SK-N-SH (cell line): ENCODE results near the gene PRRX2. TPM values are rescaled to one million over a fixed set of nuclear protein-coding genes. Genes with fewer than 3 reads are reported as not detected.

ENCODE experiments used
- CTCF ChIA-PET: fragments of 300-600, 350-600 bp; formaldehyde crosslinking; extraction: SDS; loops from one replicate; lab custom pipeline; 2021; lab: Yijun Ruan, JAX
- POLR2A ChIA-PET: fragments of 350-600 bp; sonication (Branson Sonifier 250); formaldehyde crosslinking; extraction: SDS; loops from one replicate; lab custom pipeline; 2020; ENCODE audit warnings: antibody characterized with exemption, inconsistent platforms; lab: Yijun Ruan, JAX
- DNase-seq: peaks from one replicate; pipeline ENCODE4 v3.0.0; 2012
- H2AFZ ChIP-seq: fragments of 200-600 bp; sonication (generic); 2 replicates; pipeline ENCODE4 v1.8.1; 2016; ENCODE audit warnings: antibody characterized with exemption, mild to moderate bottlenecking, low read depth
- H3F3A ChIP-seq: fragments of 200-600 bp; sonication (generic); replicated peaks from 2 replicates; pipeline ENCODE3; 2016; ENCODE audit warnings: antibody characterized with exemption, mild to moderate bottlenecking; ENCODE audit not compliant: insufficient read depth
- H3K27ac ChIP-seq, 2 experiments: fragments of 200-500 bp in 1 of 2; fragments of 200-600 bp in 1 of 2; sonication (Bioruptor generic) in 1 of 2; sonication (generic), shearing (Covaris generic) in 1 of 2; 2 replicates each; pipeline versions ENCODE4 v1.5.1 to v1.6.1; 2014 to 2016; ENCODE audit warnings: low read depth in 2 of 2, inconsistent platforms in 1 of 2, low read length in 1 of 2, mild to moderate bottlenecking in 1 of 2, mixed read lengths in 1 of 2
- H3K27me3 ChIP-seq: fragments of 200-600 bp; sonication (generic), shearing (Covaris generic); 2 replicates; pipeline ENCODE4 v1.6.1; 2016; ENCODE audit warnings: mixed run types; ENCODE audit not compliant: insufficient read depth
- H3K36me3 ChIP-seq, 2 experiments: fragments of 200-500 bp in 1 of 2; fragments of 200-600 bp in 1 of 2; sonication (Bioruptor generic) in 1 of 2; sonication (generic) in 1 of 2; replicated peaks in 1 of 2; 2 replicates each; pipeline versions ENCODE3 to v1.5.1; 2014 to 2016; ENCODE audit warnings: low read length in 1 of 2, mild to moderate bottlenecking in 1 of 2; ENCODE audit not compliant: insufficient read depth in 2 of 2, control insufficient read depth in 1 of 2
- H3K4me1 ChIP-seq, 2 experiments: fragments of 200-500 bp in 1 of 2; fragments of 200-600 bp in 1 of 2; sonication (Bioruptor generic) in 1 of 2; sonication (generic), shearing (Covaris generic) in 1 of 2; 2 replicates each; pipeline versions ENCODE4 v1.5.1 to v1.6.1; 2014 to 2016; ENCODE audit warnings: low read depth in 1 of 2, low read length in 1 of 2, mixed run types in 1 of 2; ENCODE audit not compliant: insufficient read depth in 2 of 2, control insufficient read depth in 1 of 2
- H3K4me2 ChIP-seq: fragments of 200-600 bp; sonication (generic), shearing (Covaris generic); 2 replicates; pipeline ENCODE4 v1.6.1; 2017; ENCODE audit warnings: mixed run types
- H3K4me3 ChIP-seq, 2 experiments: fragments of 200-500 bp in 1 of 2; fragments of 200-600 bp in 1 of 2; sonication (Bioruptor generic) in 1 of 2; sonication (generic), shearing (Covaris generic) in 1 of 2; 2 replicates each; pipeline versions ENCODE4 v1.5.1 to v1.8.1; 2014 to 2016; ENCODE audit warnings: low read depth in 2 of 2, inconsistent platforms in 1 of 2, low read length in 1 of 2, mild to moderate bottlenecking in 1 of 2, mixed read lengths in 1 of 2, moderate library complexity in 1 of 2
- H3K79me2 ChIP-seq: fragments of 200-600 bp; sonication (generic); 2 replicates; pipeline ENCODE4 v1.8.1; 2017; ENCODE audit warnings: mild to moderate bottlenecking; ENCODE audit not compliant: insufficient read depth
- H3K9ac ChIP-seq: fragments of 200-600 bp; sonication (generic); 2 replicates; pipeline ENCODE4 v1.6.1; 2017; ENCODE audit warnings: mixed run types
- H3K9me2 ChIP-seq: fragments of 200-600 bp; sonication (generic); 2 replicates; pipeline ENCODE4 v1.6.1; 2017; ENCODE audit warnings: mixed run types
- H3K9me3 ChIP-seq: fragments of 200-600 bp; sonication (generic); 2 replicates; pipeline ENCODE4 v1.6.1; 2017; ENCODE audit warnings: mixed run types, mild to moderate bottlenecking, moderate library complexity
- H4K20me1 ChIP-seq: fragments of 200-600 bp; sonication (generic); 2 replicates; pipeline ENCODE4 v1.6.1; 2017; ENCODE audit warnings: mild to moderate bottlenecking, mixed run types; ENCODE audit not compliant: insufficient read depth
- FOSL2 ChIP-seq: IDR thresholded peaks from 2 replicates; pipeline ENCODE4 v1.4.0; 2012; ENCODE audit warnings: low read depth, mild to moderate bottlenecking, moderate library complexity, borderline replicate concordance
- FOXJ3 ChIP-seq: sonication (generic); formaldehyde crosslinking; IDR thresholded peaks from 2 replicates; pipeline ENCODE4 v1.5.1; 2020; ENCODE audit warnings: mild to moderate bottlenecking, missing genetic modification reagents
- FOXM1 ChIP-seq: IDR thresholded peaks from 2 replicates; pipeline ENCODE4 v1.4.0; 2012; ENCODE audit warnings: low read depth, mild to moderate bottlenecking
- NRF1 ChIP-seq: IDR thresholded peaks from 2 replicates; pipeline ENCODE4 v1.6.1; 2012; ENCODE audit warnings: low read depth, mild to moderate bottlenecking, low read length
- RAD21 ChIP-seq: IDR thresholded peaks from 2 replicates; pipeline ENCODE4 v1.6.1; 2012; ENCODE audit warnings: mild to moderate bottlenecking, low read length
- RFX5 ChIP-seq: IDR thresholded peaks from 2 replicates; pipeline ENCODE4 v1.6.1; 2012; ENCODE audit warnings: mild to moderate bottlenecking, improper control_type of control experiment, low read length
- TAF1 ChIP-seq: IDR thresholded peaks from 2 replicates; pipeline ENCODE4 v1.6.1; 2012; ENCODE audit warnings: low read depth, mild to moderate bottlenecking, low read length, moderate library complexity, borderline replicate concordance
- TCF12 ChIP-seq: IDR thresholded peaks from 2 replicates; pipeline ENCODE4 v1.4.0; 2012
- USF2 ChIP-seq: fragments of 150-350 bp; IDR thresholded peaks from 2 replicates; pipeline ENCODE4 v1.6.1; 2017; ENCODE audit warnings: antibody characterized with exemption, low read length, low read depth, borderline replicate concordance
- WGBS: methylation state at CpG from one replicate; pipeline ENCODE4 v1.1.6; 2017; ENCODE audit warnings: low lambda C conversion rate; 5-methylcytosine and 5-hydroxymethylcytosine counted together
- polyA plus RNA-seq, 3 experiments: library from polyadenylated mRNA; depleted of rRNA; stranded (reverse); fragments of >200 nt; gene quantifications; 2 replicates each; pipeline ENCODE4 v1.2.3, GENCODE V29; 2012
- TF ChIP-seq, protein P1 (sequence below): fragments of 150-350 bp; IDR thresholded peaks from 2 replicates; pipeline ENCODE4 v1.6.1; 2016; ENCODE audit warnings: mild to moderate bottlenecking, low read depth, low read length
- TF ChIP-seq, protein P2 (sequence below): IDR thresholded peaks from 2 replicates; pipeline ENCODE4 v1.4.0; 2012; ENCODE audit warnings: low read depth, borderline replicate concordance
- TF ChIP-seq, protein P3 (sequence below): IDR thresholded peaks from 2 replicates; pipeline ENCODE4 v1.4.0; 2012; ENCODE audit warnings: low read depth
- TF ChIP-seq, protein P4 (sequence below): fragments of 200-600 bp; sonication (generic); IDR thresholded peaks from 2 replicates; pipeline ENCODE4 v1.6.1; 2017; ENCODE audit warnings: antibody characterized with exemption, mild to moderate bottlenecking, moderate library complexity

The PRRX2 gene
- polyA plus RNA-seq, 1 of the 3 experiments (the other 2 are of a cell fraction), result 0.84 TPM

DNA sequence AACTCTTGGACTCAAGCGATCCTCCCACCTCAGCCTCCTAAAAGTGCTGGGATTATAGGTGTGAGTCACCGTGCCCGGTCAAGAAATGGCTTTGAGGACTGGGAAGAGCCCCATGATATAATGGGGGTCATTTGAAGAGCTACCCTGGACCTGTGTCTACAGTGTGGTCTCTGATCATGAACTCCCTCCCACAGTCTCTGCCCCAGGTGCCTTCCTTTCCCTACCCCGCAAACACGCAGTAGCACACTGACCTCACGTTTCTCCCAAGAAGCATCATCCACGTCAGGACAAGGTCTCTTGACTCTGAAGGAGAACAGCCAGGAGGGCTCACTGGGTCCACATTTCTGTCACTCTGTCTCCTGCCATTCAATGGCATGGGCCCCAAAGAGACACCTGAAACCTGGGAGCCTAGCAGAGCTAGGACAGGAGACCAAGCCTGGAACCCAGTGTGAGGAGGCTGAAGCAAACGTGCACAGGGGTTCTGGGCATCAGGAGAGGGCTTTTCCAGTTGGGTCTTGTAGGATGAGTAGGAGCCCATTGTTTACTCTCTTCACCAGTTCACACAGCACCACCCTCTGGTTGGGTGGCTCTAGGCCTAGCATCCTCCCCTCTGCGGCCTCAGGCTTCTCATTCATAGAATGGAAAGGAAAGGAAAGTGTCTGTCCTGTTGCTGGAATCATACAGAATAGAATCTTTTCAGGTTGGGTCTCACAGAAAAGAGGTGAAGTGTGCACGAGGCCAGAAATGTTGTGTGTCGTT is 23.0 kb downstream of the PRRX2 start:
- POLR2A ChIA-PET, result no interaction called here
- DNase-seq, result no peak

More for the DNA sequence above, 23.0 kb downstream of the PRRX2 start:
- no peaks in the 10 kb centered on the region for H3K4me1 ChIP-seq
- H3K27me3 ChIP-seq, result no peaks in the 10 kb centered on the region
- no peak overlapping the region for H3K4me3 ChIP-seq
- H3K79me2 ChIP-seq, result no peaks in the 10 kb centered on the region
- WGBS, result 89% methylated on average over 8 of the region's 11 CpGs
- no peak overlapping the region for H3K9ac ChIP-seq
- no peaks in the 10 kb centered on the region for H3K36me3 ChIP-seq
- no peaks in the 10 kb centered on the region for H3F3A ChIP-seq
- no peaks in the 10 kb centered on the region for H3K9me3 ChIP-seq
- H4K20me1 ChIP-seq, result no peaks in the 10 kb centered on the region
- TF ChIP-seq RAD21, result no peak
- no peak for TF ChIP-seq TCF12
- no peak for TF ChIP-seq RFX5
- TF ChIP-seq, protein P1, sequence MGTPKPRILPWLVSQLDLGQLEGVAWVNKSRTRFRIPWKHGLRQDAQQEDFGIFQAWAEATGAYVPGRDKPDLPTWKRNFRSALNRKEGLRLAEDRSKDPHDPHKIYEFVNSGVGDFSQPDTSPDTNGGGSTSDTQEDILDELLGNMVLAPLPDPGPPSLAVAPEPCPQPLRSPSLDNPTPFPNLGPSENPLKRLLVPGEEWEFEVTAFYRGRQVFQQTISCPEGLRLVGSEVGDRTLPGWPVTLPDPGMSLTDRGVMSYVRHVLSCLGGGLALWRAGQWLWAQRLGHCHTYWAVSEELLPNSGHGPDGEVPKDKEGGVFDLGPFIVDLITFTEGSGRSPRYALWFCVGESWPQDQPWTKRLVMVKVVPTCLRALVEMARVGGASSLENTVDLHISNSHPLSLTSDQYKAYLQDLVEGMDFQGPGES, result no peak
- TF ChIP-seq, protein P2, sequence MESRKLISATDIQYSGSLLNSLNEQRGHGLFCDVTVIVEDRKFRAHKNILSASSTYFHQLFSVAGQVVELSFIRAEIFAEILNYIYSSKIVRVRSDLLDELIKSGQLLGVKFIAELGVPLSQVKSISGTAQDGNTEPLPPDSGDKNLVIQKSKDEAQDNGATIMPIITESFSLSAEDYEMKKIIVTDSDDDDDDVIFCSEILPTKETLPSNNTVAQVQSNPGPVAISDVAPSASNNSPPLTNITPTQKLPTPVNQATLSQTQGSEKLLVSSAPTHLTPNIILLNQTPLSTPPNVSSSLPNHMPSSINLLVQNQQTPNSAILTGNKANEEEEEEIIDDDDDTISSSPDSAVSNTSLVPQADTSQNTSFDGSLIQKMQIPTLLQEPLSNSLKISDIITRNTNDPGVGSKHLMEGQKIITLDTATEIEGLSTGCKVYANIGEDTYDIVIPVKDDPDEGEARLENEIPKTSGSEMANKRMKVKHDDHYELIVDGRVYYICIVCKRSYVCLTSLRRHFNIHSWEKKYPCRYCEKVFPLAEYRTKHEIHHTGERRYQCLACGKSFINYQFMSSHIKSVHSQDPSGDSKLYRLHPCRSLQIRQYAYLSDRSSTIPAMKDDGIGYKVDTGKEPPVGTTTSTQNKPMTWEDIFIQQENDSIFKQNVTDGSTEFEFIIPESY, result no peak
- TF ChIP-seq NRF1, result no peak
- TF ChIP-seq FOXM1, result no peak
- TF ChIP-seq, protein P3, sequence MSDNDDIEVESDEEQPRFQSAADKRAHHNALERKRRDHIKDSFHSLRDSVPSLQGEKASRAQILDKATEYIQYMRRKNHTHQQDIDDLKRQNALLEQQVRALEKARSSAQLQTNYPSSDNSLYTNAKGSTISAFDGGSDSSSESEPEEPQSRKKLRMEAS, result no peak
- TF ChIP-seq USF2, result no peak
- TF ChIP-seq, protein P4, sequence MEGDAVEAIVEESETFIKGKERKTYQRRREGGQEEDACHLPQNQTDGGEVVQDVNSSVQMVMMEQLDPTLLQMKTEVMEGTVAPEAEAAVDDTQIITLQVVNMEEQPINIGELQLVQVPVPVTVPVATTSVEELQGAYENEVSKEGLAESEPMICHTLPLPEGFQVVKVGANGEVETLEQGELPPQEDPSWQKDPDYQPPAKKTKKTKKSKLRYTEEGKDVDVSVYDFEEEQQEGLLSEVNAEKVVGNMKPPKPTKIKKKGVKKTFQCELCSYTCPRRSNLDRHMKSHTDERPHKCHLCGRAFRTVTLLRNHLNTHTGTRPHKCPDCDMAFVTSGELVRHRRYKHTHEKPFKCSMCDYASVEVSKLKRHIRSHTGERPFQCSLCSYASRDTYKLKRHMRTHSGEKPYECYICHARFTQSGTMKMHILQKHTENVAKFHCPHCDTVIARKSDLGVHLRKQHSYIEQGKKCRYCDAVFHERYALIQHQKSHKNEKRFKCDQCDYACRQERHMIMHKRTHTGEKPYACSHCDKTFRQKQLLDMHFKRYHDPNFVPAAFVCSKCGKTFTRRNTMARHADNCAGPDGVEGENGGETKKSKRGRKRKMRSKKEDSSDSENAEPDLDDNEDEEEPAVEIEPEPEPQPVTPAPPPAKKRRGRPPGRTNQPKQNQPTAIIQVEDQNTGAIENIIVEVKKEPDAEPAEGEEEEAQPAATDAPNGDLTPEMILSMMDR, result no peak
- no peak for TF ChIP-seq FOSL2
- TF ChIP-seq FOXJ3, result no peak
- TF ChIP-seq TAF1, result no peak
- CTCF ChIA-PET, result no interaction called here
- H3K9me2 ChIP-seq, result no peaks in the 10 kb centered on the region
- H3K4me2 ChIP-seq, result no peak overlapping the region
- no peak overlapping the region for H3K27ac ChIP-seq
- H2AFZ ChIP-seq, result no peak overlapping the region
